Tibial nerve (tissue), 3 donors: ENCODE results near the gene ASIC2.

Experiments
- CTCF ChIP-seq, 5 experiments: fragments of 200-600 bp in 3 of 5; fragments of 450-650 bp in 2 of 5; sonication (generic) in 3 of 5; IDR thresholded peaks; one replicate each; pipeline ENCODE4 v1.5.1; 2016 to 2019; ENCODE audit warnings: antibody characterized with exemption in 5 of 5, mild to moderate bottlenecking in 3 of 5, moderate library complexity in 2 of 5
- POLR2A ChIP-seq, 2 donors: fragments of 450-650 bp; IDR thresholded peaks; one replicate each; pipeline ENCODE4 v1.6.1; 2017; ENCODE audit warnings: antibody characterized with exemption in 2 of 2, mild to moderate bottlenecking in 2 of 2, moderate library complexity in 2 of 2

DNA sequence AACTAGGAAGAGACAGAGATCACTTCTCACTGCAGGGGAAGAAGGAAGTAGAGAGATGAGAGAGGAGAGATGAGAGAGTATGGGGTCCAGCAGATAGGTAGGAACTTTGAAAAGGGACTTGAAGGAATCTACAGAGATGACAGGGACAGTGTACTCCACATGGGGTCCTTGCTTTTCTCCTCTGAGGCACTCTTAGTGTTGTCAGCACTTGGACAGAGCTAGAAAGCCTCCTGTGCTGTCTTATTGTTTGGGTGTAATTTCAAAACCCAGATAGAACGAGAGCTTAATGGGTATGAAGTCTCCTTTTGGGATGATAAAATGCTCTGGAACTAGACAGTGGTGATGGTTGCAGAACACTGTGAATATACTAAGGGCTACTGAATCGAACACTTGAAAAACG, 65.2 kb downstream of the ASIC2 start:
- TF ChIP-seq CTCF (IDR thresholded peaks at IDR 0.05), result no peak
- TF ChIP-seq POLR2A (IDR thresholded peaks at IDR 0.05), result no peak
